Caco-2 (cell line): ENCODE results near the gene GCNT2. TPM values are rescaled to one million over a fixed set of nuclear protein-coding genes. Genes with fewer than 3 reads are reported as not detected.

Experiments
- BruUV-seq: library from RNA; stranded (reverse); fragments of 400-500 nt; replicated peaks from 2 replicates; lab custom pipeline; 2021; lab: Mats Ljungman, UMichigan
- CTCF ChIA-PET: fragments of 300-600 bp; sonication (Branson Sonifier 250); formaldehyde crosslinking; loops from one replicate; lab custom pipeline; 2022; ENCODE audit warnings: antibody characterized with exemption; lab: Charles Lee
- POLR2A ChIA-PET: fragments of 300-600 bp; sonication (Branson Sonifier 250); formaldehyde crosslinking; loops from one replicate; lab custom pipeline; 2022; ENCODE audit warnings: antibody characterized with exemption; lab: Charles Lee
- DNase-seq, 2 experiments: peaks; one replicate each; pipeline versions ENCODE4 v3.0.0 to v3.0.0-alpha.2; 2020 to 2022
- H3K27me3 ChIP-seq: replicated peaks from 2 replicates; pipeline ENCODE4 v1.6.0; 2011; ENCODE audit warnings: low read length; ENCODE audit not compliant: control insufficient read depth, insufficient read depth
- H3K36me3 ChIP-seq: 2 replicates; pipeline ENCODE4 v1.5.1; 2011; ENCODE audit warnings: low read length; ENCODE audit not compliant: control insufficient read depth, insufficient read depth
- H3K4me1 ChIP-seq: fragments of 250-450 bp; sonication (Bioruptor Pico); 2 replicates; pipeline ENCODE4 v1.5.1; 2020; ENCODE audit warnings: mild to moderate bottlenecking
- H3K4me3 ChIP-seq: 2 replicates; pipeline ENCODE4 v1.5.1; 2011; ENCODE audit warnings: low read depth, mild to moderate bottlenecking, control low read depth, low read length
- H3K9me3 ChIP-seq: fragments of 250-450 bp; sonication (Bioruptor Pico); 2 replicates; pipeline ENCODE4 v1.5.1; 2020; ENCODE audit warnings: mild to moderate bottlenecking, moderate library complexity
- H3K27ac Mint-ChIP-seq: one replicate; pipeline ENCODE4 v1.8.0; 2022; ENCODE audit warnings: mixed read lengths; ENCODE audit not compliant: unreplicated experiment
- H3K27me3 Mint-ChIP-seq: one replicate; pipeline ENCODE4 v1.8.0; 2022; ENCODE audit warnings: mixed read lengths; ENCODE audit not compliant: insufficient read depth, unreplicated experiment
- H3K36me3 Mint-ChIP-seq: one replicate; pipeline ENCODE4 v1.8.0; 2022; ENCODE audit warnings: mild to moderate bottlenecking, mixed read lengths; ENCODE audit not compliant: insufficient read depth, unreplicated experiment
- H3K4me1 Mint-ChIP-seq: one replicate; pipeline ENCODE4 v1.8.0; 2022; ENCODE audit warnings: low read depth, mixed read lengths; ENCODE audit not compliant: unreplicated experiment
- H3K4me3 Mint-ChIP-seq: one replicate; pipeline ENCODE4 v1.8.0; 2022; ENCODE audit warnings: mild to moderate bottlenecking, moderate library complexity, mixed read lengths; ENCODE audit not compliant: unreplicated experiment
- H3K9me3 Mint-ChIP-seq: one replicate; pipeline ENCODE4 v1.8.0; 2022; ENCODE audit warnings: mixed read lengths; ENCODE audit not compliant: unreplicated experiment
- CTCF ChIP-seq, 2 experiments: fragments of 200-600 bp in 1 of 2; IDR thresholded peaks; 1 replicate in 1 of 2; 2 replicates in 1 of 2; pipeline versions ENCODE4 v1.5.1 to v1.8.0; 2011 to 2022; ENCODE audit warnings: antibody characterized with exemption in 1 of 2, control low read depth in 1 of 2, inconsistent platforms in 1 of 2, low read depth in 1 of 2, low read length in 1 of 2, mild to moderate bottlenecking in 1 of 2, moderate library complexity in 1 of 2; ENCODE audit not compliant: insufficient read depth in 1 of 2, severe bottlenecking in 1 of 2, unreplicated experiment in 1 of 2
- intact Hi-C: fragments of 100-400 bp; cut with micrococcal nuclease; formaldehyde crosslinking; loops from one replicate; pipeline ENCODE4 v1.10.0; 2022; ENCODE audit not compliant: unreplicated experiment
- total RNA-seq: library from RNA; stranded (reverse); gene quantifications from 2 replicates; pipeline ENCODE4 v1.2.3, GENCODE V29; 2022

Gene GCNT2
- total RNA-seq, 1 experiment from 2014 or later, result 70.7 TPM

DNA sequence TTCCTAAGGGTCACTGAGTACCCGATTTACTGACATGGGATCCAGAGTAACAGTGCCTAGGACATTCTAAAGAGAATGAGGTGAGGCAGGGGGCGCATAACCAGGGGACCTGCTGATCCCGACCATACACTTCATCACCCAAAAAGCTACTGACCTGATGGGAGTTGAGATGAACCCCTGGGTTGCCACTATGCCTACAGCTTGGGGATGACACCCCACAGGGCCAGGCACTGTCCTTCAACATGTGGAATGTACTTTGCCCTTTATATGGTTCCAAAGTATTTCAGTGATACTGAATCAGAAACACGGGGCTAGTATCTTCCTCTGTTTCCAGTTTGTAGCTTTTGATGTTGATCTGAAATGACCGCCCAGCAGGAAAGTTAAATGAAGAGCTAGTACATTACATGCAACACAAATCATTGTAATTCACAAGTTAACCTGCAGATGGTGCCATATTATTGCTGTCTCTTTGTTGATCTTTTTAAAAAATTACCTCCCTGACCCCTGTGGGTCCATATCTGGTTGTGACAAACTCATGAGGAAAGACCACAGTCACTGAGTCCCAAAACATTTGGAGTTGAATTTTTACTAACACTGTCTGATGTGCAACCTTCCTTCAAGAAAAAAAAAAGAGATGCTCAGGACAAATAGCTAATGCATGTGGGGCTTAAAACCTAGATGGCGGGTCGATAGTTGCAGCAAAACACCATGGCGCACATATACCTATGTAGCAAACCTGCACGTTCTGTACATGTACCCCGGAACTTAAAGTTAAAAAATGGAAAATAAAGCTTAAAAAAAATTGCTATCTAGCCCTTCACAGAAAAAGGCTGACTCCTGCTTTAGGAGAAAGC is 42.7 kb upstream of the GCNT2 start:
- BruUV-seq, result no TSS peak
- TF ChIP-seq CTCF (IDR thresholded peaks at IDR 0.05; ENCODE audit: insufficient read depth in 1 of 2, low read depth in 1 of 2, low read length in 1 of 2, severe bottlenecking in 1 of 2, unreplicated experiment in 1 of 2), result peak; percentile 50 to 80
- Histone ChIP-seq H3K4me3 (no peak overlapping the region), H3K36me3 (no peaks in the 10 kb centered on the region), H3K9me3 (no peaks in the 10 kb centered on the region), H3K27me3 (no peaks in the 10 kb centered on the region), H3K4me1 (no peaks in the 10 kb centered on the region)
- H3K4me3 Mint-ChIP-seq, result no peak overlapping the region
- DNase-seq, result peak in 1 of 2 experiments; percentile 59
- intact Hi-C loops, result loop anchor here (1.0 kb wide), 1 partner anchor 323 kb away; no protein-coding TSS in a partner anchor
- H3K27me3 Mint-ChIP-seq, result no peaks in the 10 kb centered on the region
- no peaks in the 10 kb centered on the region for H3K9me3 Mint-ChIP-seq
- no peak overlapping the region for H3K27ac Mint-ChIP-seq
- ChIA-PET POLR2A (interaction anchor here (0.5 to 0.6 kb wide), 3 partner anchors 114 to 217 kb away, joined by 3 to 9 read pairs (median 8); partner anchors contain the start of gene PAK1IP1), CTCF (interaction anchor here (0.6 to 1.3 kb wide), 15 partner anchors 13 to 1832 kb away, joined by 3 to 17 read pairs (median 4); partner anchors contain the start of gene MAK)
- H3K4me1 Mint-ChIP-seq, result peaks cover 12% of the 10 kb centered on the region
- H3K36me3 Mint-ChIP-seq, result peaks cover 13% of the 10 kb centered on the region

- H3K27ac Mint-ChIP-seq, result peak overlapping the region; percentile 19
- no peaks in the 10 kb centered on the region for H3K4me1 ChIP-seq
- H3K4me3 Mint-ChIP-seq, result no peak overlapping the region
- DNase-seq, result no peak
- H3K4me1 Mint-ChIP-seq, result peaks cover 19% of the 10 kb centered on the region
- H3K27me3 Mint-ChIP-seq, result no peaks in the 10 kb centered on the region
- H3K9me3 Mint-ChIP-seq, result no peaks in the 10 kb centered on the region
- H3K36me3 Mint-ChIP-seq, result peaks cover 13% of the 10 kb centered on the region
- CTCF ChIA-PET, result interaction anchor here (0.6 kb wide), 1 partner anchor 104 kb away, joined by 3 read pairs; no protein-coding TSS in a partner anchor
- POLR2A ChIA-PET, result no interaction called here
- no peaks in the 10 kb centered on the region for H3K36me3 ChIP-seq
- TF ChIP-seq CTCF (IDR thresholded peaks at IDR 0.05; ENCODE audit: insufficient read depth in 1 of 2, low read depth in 1 of 2, low read length in 1 of 2, severe bottlenecking in 1 of 2, unreplicated experiment in 1 of 2), result no peak
- BruUV-seq, result no TSS peak
- H3K9me3 ChIP-seq, result no peaks in the 10 kb centered on the region
- intact Hi-C loops, result no loop called here
- H3K27me3 ChIP-seq, result no peaks in the 10 kb centered on the region
- H3K4me3 ChIP-seq, result no peak overlapping the region
Observed at GRCh38 chr6:10479939-10480700, 41.0 kb upstream of the GCNT2 start.

GRCh38 chr6:10481101-10481500 is 40.0 kb upstream of the GCNT2 start:
- CTCF ChIA-PET, result interaction anchor here (0.6 kb wide), 1 partner anchor 46 kb away, joined by 4 read pairs; no protein-coding TSS in a partner anchor
- intact Hi-C loops, result no loop called here
- no peaks in the 10 kb centered on the region for H3K27me3 Mint-ChIP-seq
- H3K9me3 ChIP-seq, result no peaks in the 10 kb centered on the region
- H3K4me3 ChIP-seq, result no peak overlapping the region
- H3K36me3 ChIP-seq, result no peaks in the 10 kb centered on the region
- no peak for DNase-seq
- no peaks in the 10 kb centered on the region for H3K4me1 ChIP-seq
- H3K4me3 Mint-ChIP-seq, result peak overlapping the region; percentile 39
- POLR2A ChIA-PET, result interaction anchor here (1.5 kb wide), 1 partner anchor 241 kb away, joined by 3 read pairs; no protein-coding TSS in a partner anchor
- peak overlapping the region; percentile 19 for H3K27ac Mint-ChIP-seq
- no peaks in the 10 kb centered on the region for H3K9me3 Mint-ChIP-seq
- no peaks in the 10 kb centered on the region for H3K27me3 ChIP-seq
- no TSS peak for BruUV-seq
- no peak for TF ChIP-seq CTCF (IDR thresholded peaks at IDR 0.05; ENCODE audit: insufficient read depth in 1 of 2, low read depth in 1 of 2, low read length in 1 of 2, severe bottlenecking in 1 of 2, unreplicated experiment in 1 of 2)
- peaks cover 13% of the 10 kb centered on the region for H3K36me3 Mint-ChIP-seq
- H3K4me1 Mint-ChIP-seq, result peaks cover 19% of the 10 kb centered on the region
